K562 (cell line): ENCODE data around the gene SIX3. TPM values are rescaled to one million over a fixed set of nuclear protein-coding genes. Genes with fewer than 3 reads are reported as not detected.
A peak's percentile ranks its signal among the peaks of the same experiment; 100 is the strongest.

Experiments
- ATAC-seq: fragments of 200-7000 bp; cut with Tn5 transposase; 3 replicates; pipeline ENCODE4 v1.9.1; 2020; ENCODE audit warnings: moderate library complexity
- BruUV-seq: library from RNA; stranded (reverse); fragments of 400-500 nt; replicated peaks from 2 replicates; lab custom pipeline; 2021; lab: Mats Ljungman, UMichigan
- CTCF ChIA-PET: fragments of 300-600 bp; formaldehyde crosslinking; extraction: SDS; loops from one replicate; lab custom pipeline; 2021; ENCODE audit warnings: low intra/inter-chr PET ratio; lab: Yijun Ruan, JAX
- POLR2A ChIA-PET: fragments of 300-600, 350-650 bp; sonication (Branson Sonifier 250); formaldehyde crosslinking; extraction: SDS; loops from one replicate; lab custom pipeline; 2021; ENCODE audit warnings: antibody characterized with exemption, inconsistent platforms; lab: Yijun Ruan, JAX
- DNase-seq, 4 experiments: peaks; one replicate each; pipeline versions ENCODE4 v3.0.0 to v3.0.0-alpha.2; 2011 to 2018; ENCODE audit warnings: low spot score in 3 of 4, mixed read lengths in 3 of 4; ENCODE audit errors: extremely low read depth in 1 of 4
- FAIRE-seq: peaks from 2 replicates; lab custom pipeline; 2011; peaks lifted over from hg19 to GRCh38; lab: Jason Lieb, UNC
- H2AFZ ChIP-seq: 2 replicates; pipeline ENCODE4 v1.6.0; 2011; ENCODE audit warnings: low read depth, low read length, control low read depth, inconsistent platforms
- H3K27ac ChIP-seq: fragments of 200-600 bp; 3 replicates; pipeline ENCODE4 v1.8.0; 2011; ENCODE audit warnings: low read depth, mild to moderate bottlenecking, control low read depth, inconsistent platforms, low read length, moderate library complexity, mixed read lengths; ENCODE audit errors: extremely low read depth
- H3K27me3 ChIP-seq, 2 experiments: fragments of 300-600 bp in 1 of 2; 2 replicates in 1 of 2; 3 replicates in 1 of 2; pipeline versions ENCODE4 v1.6.0 to v1.8.0; 2011; ENCODE audit warnings: inconsistent platforms in 2 of 2, low read length in 2 of 2, mild to moderate bottlenecking in 1 of 2, mixed read lengths in 1 of 2, moderate library complexity in 1 of 2; ENCODE audit not compliant: control insufficient read depth in 2 of 2, insufficient read depth in 2 of 2
- H3K36me3 ChIP-seq: fragments of 300-600 bp; 3 replicates; pipeline ENCODE4 v1.8.0; 2011; ENCODE audit warnings: mild to moderate bottlenecking, low read length, inconsistent platforms; ENCODE audit not compliant: control insufficient read depth, insufficient read depth
- H3K4me1 ChIP-seq, 2 experiments: fragments of 200-600 bp in 1 of 2; replicated peaks in 1 of 2; 2 replicates in 1 of 2; 3 replicates in 1 of 2; pipeline versions ENCODE4 v1.5.1 to v1.8.0; 2011; ENCODE audit warnings: inconsistent platforms in 2 of 2, low read length in 2 of 2, mild to moderate bottlenecking in 1 of 2, mixed read lengths in 1 of 2, moderate library complexity in 1 of 2; ENCODE audit not compliant: control insufficient read depth in 2 of 2, insufficient read depth in 2 of 2
- H3K4me2 ChIP-seq: 2 replicates; pipeline ENCODE4 v1.6.1; 2011; ENCODE audit warnings: low read length, control low read depth, inconsistent platforms, mixed read lengths; ENCODE audit not compliant: insufficient read depth
- H3K4me3 ChIP-seq: fragments of 200-600 bp; sonication (generic), shearing (Covaris generic); 2 replicates; pipeline ENCODE4 v1.5.1; 2016; ENCODE audit warnings: control low read depth, inconsistent platforms
- H3K79me2 ChIP-seq: fragments of 200-600 bp; 3 replicates; pipeline ENCODE4 v1.8.0; 2011; ENCODE audit warnings: low read length, inconsistent platforms; ENCODE audit not compliant: control insufficient read depth, insufficient read depth
- H3K9ac ChIP-seq, 2 experiments: 2 replicates each; pipeline versions ENCODE4 v1.6.0 to v1.6.1; 2011; ENCODE audit warnings: low read depth in 2 of 2, low read length in 2 of 2, control low read depth in 1 of 2, inconsistent platforms in 1 of 2, mild to moderate bottlenecking in 1 of 2, mixed read lengths in 1 of 2; ENCODE audit not compliant: insufficient read depth in 1 of 2
- H3K9me1 ChIP-seq: one replicate; pipeline ENCODE4 v1.6.0; 2011; ENCODE audit warnings: inconsistent platforms, mild to moderate bottlenecking, low read length, moderate library complexity; ENCODE audit not compliant: control insufficient read depth, insufficient read depth
- H3K9me3 ChIP-seq: replicated peaks from 2 replicates; pipeline ENCODE4 v1.5.1; 2011; ENCODE audit warnings: low read depth, low read length, inconsistent platforms; ENCODE audit not compliant: control insufficient read depth, insufficient read depth
- H4K20me1 ChIP-seq: replicated peaks from 2 replicates; pipeline ENCODE4 v1.6.1; 2011; ENCODE audit warnings: low read length, inconsistent platforms, mixed read lengths; ENCODE audit not compliant: control insufficient read depth, insufficient read depth
- BCOR ChIP-seq: fragments of 450-650 bp; IDR thresholded peaks from 2 replicates; pipeline ENCODE4 v1.6.1; 2016
- PCBP1 ChIP-seq: fragments of 200-400 bp; formaldehyde crosslinking; IDR thresholded peaks from 2 replicates; pipeline ENCODE4 v1.6.1; 2018; ENCODE audit warnings: mild to moderate bottlenecking, low read depth, low read length; ENCODE audit not compliant: poor library complexity, severe bottlenecking
- RBM17 ChIP-seq: fragments of 200-400 bp; formaldehyde crosslinking; IDR thresholded peaks from 2 replicates; pipeline ENCODE4 v1.6.1; 2017; ENCODE audit warnings: low read depth, mild to moderate bottlenecking, low read length, borderline replicate concordance
- ZNF512 ChIP-seq: IDR thresholded peaks from 2 replicates; pipeline ENCODE4 v1.6.1; 2016; ENCODE audit warnings: missing genetic modification characterization, missing compliant biosample characterization
- WGBS: fragments of 100-300 bp; shearing (Covaris generic); methylation state at CpG from one replicate; pipeline ENCODE4 v1.1.6; 2016; ENCODE audit warnings: low coverage, mixed read lengths; ENCODE audit not compliant: insufficient coverage; ENCODE audit errors: missing lambda C conversion rate; 5-methylcytosine and 5-hydroxymethylcytosine counted together
- in situ Hi-C: fragments of 300-500 bp; cut with MboI; formaldehyde crosslinking; loops from 4 replicates; pipeline ENCODE4 v1.15.0; 2018; ENCODE audit warnings: inconsistent platforms, mixed read lengths
- intact Hi-C: fragments of 100-400 bp; cut with micrococcal nuclease; formaldehyde crosslinking; loops from 2 replicates; pipeline ENCODE4 v1.14.2; 2022
- polyA plus RNA-seq, 8 experiments: library from polyadenylated mRNA; depleted of rRNA in 4 of 8; stranded (reverse) in 5 of 8; unstranded in 3 of 8; fragments of >200 nt; fragmentation: Nextera tagmentation in 2 of 8; fragmentation: Illumina TruSeq in 1 of 8; extraction: Ambion mirVana in 2 of 8; extraction: Trizol in 1 of 8; gene quantifications; 2 replicates each; pipeline versions ENCODE4 v1.2.1 to v1.2.3, GENCODE V29; 2011 to 2014; ENCODE audit warnings: inconsistent platforms in 1 of 8, missing spikeins in 1 of 8
- total RNA-seq, 7 experiments: library from RNA; depleted of rRNA in 6 of 7; stranded (reverse); fragments of >200 nt in 6 of 7; fragmentation: Illumina TruSeq in 2 of 7; extraction: Trizol in 2 of 7; gene quantifications; 2 replicates each; pipeline versions ENCODE4 v1.2.1 to v1.2.3, GENCODE V29; 2011 to 2021; ENCODE audit warnings: low replicate concordance in 1 of 7

The SIX3 gene
- total and polyA plus RNA-seq, 9 of the 15 experiments (the other 6 are each of a cell fraction or from before 2014, with no cell fraction given): not detected

- no peaks in the 10 kb centered on the region for H3K9me1 ChIP-seq
- no peak overlapping the region for H2AFZ ChIP-seq
- no peaks in the 10 kb centered on the region; the same call in 1 of the 2 replicates for H4K20me1 ChIP-seq
- ChIA-PET POLR2A (no interaction called here), CTCF (no interaction called here)
- in situ Hi-C loops: loop anchor here (10.0 kb wide), 1 partner anchor 460 kb away; no protein-coding TSS in a partner anchor
- peaks cover 32 to 84% of the 10 kb centered on the region in 2 experiments; a peak in 3 of 5 replicates for H3K27me3 ChIP-seq
- FAIRE-seq: no peak
- no peak overlapping the region for H3K9ac ChIP-seq
- ATAC-seq: no peak
- peaks cover 0 to 12% of the 10 kb centered on the region in 2 experiments; a peak in 3 of 5 replicates for H3K4me1 ChIP-seq
- H3K9me3 ChIP-seq: no peaks in the 10 kb centered on the region
- DNase-seq: no peak
- BruUV-seq: no TSS peak
- no peaks in the 10 kb centered on the region for H3K36me3 ChIP-seq
- H3K27ac ChIP-seq: no peak overlapping the region
- H3K4me3 ChIP-seq: no peak overlapping the region
- H3K79me2 ChIP-seq: no peaks in the 10 kb centered on the region
- H3K4me2 ChIP-seq: no peak overlapping the region
- no peak for TF ChIP-seq RBM17
- TF ChIP-seq ZNF512 (tag): no peak
- no peak for TF ChIP-seq BCOR
- TF ChIP-seq PCBP1: peak; percentile 37
- intact Hi-C loops: no loop called here
- WGBS: 32% methylated on average over 23 of the region's 62 CpGs
These were observed 2.8 kb downstream of the SIX3 start for GRCh38 chr2:44944102-44944951.
